Anterior cingulate cortex (tissue), 58 donors: ENCODE results near the gene IQCK.

Source experiments
- DNase-seq, 58 donors: peaks; one replicate each; lab custom pipeline; 2025; lab: John Stamatoyannopoulos, UW

IQCK gene

DNA sequence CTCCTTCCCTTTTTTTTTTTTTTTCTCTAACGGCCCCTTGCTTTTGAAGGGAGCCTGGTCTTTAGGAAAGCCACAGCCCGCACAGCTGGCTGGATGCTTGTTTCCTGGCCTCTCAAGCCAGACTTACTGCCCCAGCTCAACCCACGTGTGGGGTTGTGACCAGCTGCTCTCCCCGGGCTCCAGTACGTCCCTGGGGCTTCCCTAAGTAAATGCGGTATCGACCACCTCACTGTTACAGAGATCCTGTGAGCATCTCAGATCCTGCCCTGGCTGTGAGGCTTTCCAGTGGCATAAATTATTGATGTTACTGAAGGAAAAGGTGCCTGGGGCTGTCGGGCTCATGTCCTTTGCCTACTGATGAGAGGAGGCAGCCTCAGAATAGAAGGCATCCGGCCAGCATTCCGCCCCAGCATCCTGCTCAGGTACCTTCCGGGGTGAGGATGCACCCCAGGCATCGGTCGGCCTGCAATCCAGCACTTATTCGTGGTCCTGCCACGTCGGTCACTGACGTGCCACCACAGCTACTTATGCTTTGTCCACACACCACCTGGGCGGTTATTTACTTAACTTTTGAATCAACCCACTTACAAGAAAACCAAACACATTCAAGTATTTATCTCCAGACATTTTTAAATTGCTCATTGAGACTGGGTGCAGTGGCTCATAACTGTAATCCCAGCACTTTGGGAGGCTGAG, 156.9 kb downstream of the IQCK start:
- DNase-seq = peak in 3 of 58 donors; percentile 12 to 38 (median 19)

DNA sequence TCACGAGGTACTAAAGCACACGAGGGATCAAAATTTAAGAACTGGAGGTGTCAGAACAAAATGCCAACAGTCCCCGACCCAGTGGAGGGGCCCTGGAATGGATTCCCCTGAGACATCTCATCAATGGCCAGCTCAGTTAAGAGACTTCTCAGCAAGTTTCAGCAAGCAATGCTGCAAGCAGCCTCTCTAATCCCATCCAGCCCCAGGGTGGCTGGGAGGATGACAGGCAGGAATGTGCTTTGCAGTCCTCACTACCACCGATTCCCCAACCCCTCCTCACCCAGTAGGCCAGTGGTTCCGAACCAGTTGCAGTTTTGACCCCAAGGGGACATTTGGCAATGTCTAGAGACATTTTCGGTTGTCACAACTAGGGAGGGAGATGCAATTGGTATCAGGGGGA, 157.8 kb downstream of the IQCK start:
- no peak for DNase-seq

- peak in 9 of 58 donors; percentile 22 to 35 (median 30) for DNase-seq
These were observed 158.5 kb downstream of the IQCK start for GRCh38 chr16:19876501-19877059.

GRCh38 chr16:19878757-19879156, 160.7 kb downstream of the IQCK start:
- DNase-seq = peak in 12 of 58 donors; percentile 31 to 70 (median 62)

DNA sequence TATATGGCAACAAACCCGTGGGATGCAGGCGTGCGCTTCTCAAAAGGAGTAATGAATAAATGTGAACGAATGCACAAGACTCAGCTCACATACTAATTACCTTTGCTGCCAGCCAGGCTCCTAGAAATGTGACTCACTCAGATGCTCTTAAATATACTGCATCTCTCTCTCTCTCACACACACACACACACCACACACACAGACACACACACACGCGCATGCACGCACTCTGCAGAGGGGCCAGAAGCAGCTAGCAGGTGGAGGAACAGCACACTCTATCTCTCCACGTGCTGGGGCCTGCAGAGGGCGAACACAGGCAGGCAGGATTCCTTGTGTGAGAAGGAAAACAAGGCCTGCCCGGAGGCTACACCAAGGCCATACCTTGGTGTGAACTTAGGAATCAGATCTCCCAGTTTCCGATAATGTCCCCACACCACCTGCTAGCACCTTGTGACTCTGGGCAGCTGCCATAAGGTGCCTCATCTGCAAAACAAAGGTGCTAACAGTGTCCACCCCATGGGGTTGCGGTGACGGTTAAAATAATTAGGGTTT, 161.2 kb downstream of the IQCK start:
- DNase-seq = peak in 38 of 58 donors; percentile 18 to 85 (median 53)

- DNase-seq = no peak
These were observed 163.0 kb downstream of the IQCK start for GRCh38 chr16:19881028-19881427.

- DNase-seq = peak in 1 of 58 donors; percentile 43
These were observed 163.7 kb downstream of the IQCK start for GRCh38 chr16:19881783-19882182.

- DNase-seq = peak in 44 of 58 donors; percentile 14 to 81 (median 51)
These were observed 164.1 kb downstream of the IQCK start for GRCh38 chr16:19882186-19882585.

- DNase-seq = peak in 26 of 58 donors; percentile 20 to 69 (median 52)
These were observed 164.6 kb downstream of the IQCK start for GRCh38 chr16:19882646-19883045.

DNA sequence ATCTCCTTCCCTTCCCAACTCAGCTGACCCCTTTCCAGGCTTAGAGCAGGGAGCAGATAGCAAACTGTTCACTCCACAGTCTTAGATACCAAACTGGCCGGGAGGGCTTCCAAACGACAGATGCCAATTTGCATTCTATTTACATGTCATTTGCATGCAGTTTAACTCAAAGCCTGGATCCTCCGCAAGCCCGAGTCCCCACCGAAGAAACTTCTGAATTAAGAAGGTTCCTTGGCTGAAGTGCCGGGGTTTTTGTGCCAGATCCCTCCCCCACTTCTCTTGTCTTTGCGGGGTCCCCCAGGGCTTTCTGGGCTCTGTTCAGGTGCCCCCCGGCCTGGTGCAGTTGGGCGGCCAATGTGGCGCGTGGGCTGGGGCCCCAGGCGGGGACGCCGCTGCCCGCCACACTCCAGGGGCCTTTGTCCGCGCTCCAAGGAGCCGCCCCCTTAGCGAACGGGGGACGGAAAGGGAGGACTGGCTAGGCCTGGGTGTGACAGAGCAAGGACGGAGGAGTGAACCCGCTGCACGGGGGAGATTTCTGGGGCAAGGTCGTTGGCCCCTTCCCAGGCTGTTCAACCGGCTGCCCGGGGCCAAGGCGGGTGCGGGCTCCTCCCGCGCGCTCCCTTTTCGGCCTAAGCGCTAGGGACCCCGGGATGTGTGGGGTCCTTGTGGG, 165.4 kb downstream of the IQCK start:
- peak; percentile 37 to 94 (median 80) for DNase-seq

DNA sequence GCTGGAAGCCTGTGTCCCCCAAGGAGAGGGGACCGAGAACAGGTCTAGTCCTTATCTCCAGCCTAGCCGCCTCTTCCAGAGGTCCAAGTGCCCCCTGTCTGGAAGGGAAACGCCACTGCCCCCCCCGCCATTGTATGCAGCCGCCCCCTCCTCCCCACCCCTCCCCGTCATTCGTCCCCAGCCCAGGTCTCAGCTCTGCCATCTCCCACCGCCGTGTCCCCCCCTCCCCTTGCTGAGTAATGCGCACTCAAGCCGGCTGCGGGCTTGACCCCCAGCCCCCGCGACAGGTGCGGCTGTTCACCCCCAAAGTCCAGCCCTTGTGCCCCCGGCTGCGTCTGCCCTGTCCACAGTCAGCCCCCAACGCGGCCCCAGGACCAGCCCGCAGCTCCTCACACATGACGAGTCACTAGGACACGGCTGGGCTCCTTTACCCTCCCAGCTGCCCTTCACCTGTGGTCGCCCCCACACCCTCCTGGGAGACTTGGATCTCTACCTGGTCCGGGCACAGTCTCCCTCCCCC, 166.0 kb downstream of the IQCK start:
- peak in 13 of 58 donors; percentile 25 to 71 (median 44) for DNase-seq

DNA sequence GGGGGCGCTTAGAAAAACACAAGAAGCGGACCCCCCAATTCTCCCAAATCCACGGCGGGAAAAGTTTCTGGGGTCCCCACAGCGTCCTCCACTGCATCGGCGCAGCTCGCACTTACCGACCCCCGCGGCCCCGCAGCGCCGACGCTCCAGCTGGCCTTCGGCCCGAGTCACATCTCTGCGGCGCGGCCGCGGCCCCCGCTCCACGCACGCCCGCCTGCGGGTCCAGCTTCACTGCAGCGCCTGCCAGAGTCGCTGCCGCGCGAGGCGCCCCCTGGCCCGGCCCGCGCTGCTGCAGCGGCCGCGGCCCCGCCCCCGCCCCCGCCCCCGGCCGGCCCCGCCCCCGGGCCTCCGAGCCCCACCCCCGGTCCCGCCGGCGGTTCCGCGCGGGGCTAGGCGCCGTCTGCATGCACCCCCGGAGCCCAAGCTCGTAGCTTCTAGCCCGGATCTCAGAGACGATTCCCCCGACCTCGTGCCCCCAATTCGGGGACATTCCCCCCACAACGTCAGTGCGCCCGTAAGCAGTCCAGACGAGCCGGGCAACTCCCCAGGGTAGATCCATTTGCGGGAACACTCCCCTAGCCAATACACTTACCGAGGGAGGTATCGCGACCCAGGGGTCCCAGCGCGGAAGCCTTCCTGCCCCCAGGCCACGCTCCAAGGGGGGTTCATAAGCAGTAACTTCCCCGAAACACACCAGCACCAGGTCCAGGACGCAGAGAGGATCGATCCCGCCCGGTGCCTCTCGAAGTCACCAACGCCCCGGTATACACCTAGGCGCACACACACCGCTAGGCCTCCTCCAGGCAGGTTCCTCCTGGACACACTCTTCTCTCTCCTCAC, 166.8 kb downstream of the IQCK start, which contains the start of gene GPRC5B:
Gene GPRC5B (minus strand): TSS at position 238 of the 840 bp plus-strand sequence. CDS start 12,003 bp downstream, outside the sequence.
- peak in 50 of 58 donors; percentile 24 to 76 (median 62) for DNase-seq

GRCh38 chr16:19885451-19886072, 167.5 kb downstream of the IQCK start:
- DNase-seq = peak in 18 of 58 donors; percentile 34 to 71 (median 54)

DNA sequence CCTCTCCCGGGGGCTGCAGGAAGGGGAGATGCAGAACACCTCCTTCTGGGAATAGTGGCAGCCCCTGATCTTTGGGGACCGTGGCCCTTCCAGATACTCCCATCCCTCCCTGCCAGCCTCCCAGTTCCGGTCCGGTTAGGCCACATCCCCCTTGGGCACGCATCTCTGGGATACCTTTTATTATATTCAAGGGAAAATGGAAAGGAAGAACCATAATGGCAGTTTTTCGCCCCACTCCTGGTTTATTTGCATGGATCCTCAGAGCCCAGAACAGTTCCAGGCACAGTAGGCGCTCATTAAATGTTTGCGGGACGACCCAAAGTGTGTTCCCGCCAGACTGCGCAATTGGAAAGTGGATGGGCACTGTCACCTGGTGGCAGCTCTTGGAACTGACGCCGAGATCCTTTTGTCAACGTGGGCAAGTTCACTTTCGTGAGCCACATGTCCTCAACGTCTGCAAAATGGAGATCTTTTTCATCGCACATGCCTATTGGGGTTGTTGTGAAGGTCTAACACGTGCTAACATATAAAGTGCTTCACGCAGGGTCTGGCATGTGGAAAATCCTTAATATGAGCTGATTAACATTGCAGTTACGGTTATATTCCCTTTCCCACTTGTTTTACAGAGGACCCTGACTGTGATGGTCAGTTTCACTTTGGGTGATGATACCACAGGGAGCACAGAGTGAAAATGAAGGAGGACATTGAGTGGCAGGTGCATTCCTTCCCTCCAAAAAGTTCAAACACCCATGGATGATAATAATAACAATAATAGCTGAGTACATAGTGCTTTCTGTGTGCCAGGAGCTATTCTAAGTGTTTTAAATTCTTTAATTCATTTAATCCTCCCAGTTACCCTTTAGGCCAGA, 168.2 kb downstream of the IQCK start:
- DNase-seq = peak in 56 of 58 donors; percentile 11 to 85 (median 66)

GRCh38 chr16:19888834-19889233, 170.8 kb downstream of the IQCK start:
- no peak for DNase-seq

DNA sequence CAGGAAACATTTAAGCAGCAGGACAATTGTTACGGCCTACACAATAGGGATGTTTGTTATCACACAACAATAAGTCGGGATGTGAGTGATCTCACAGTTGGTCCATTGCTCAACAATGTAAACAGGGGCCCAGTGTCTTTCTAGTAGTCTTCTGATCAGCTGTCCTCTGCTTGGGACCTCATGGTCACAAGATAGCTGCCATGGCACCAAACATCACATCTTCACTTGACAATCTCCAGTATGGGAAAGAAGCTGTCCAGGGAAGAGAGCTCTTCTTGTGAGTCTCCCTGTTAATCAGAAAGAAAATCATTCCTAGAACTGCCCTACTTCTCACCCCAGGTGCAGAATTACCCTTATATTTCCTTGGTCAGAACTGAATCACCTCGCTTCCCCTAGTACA, 172.8 kb downstream of the IQCK start:
- DNase-seq = no peak

DNA sequence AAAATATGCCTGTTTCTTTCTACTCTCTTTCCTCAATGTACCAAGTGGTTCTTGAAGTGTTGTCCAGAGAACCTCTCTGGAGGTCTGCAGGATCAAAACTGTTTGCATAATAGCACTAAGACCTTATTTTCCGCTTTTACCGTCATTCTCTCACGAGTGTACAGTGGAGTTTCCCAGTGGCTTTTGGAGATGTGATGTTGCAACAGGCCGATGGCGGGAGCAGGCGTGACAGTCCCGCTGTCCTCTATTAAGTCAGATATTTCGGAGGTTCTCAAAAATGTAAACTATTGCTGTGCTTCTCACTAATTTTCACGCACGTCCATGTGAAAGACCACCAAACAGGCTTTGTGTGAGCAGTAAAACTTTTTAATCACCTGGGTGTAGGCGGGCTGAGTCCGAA, 174.8 kb downstream of the IQCK start:
- no peak for DNase-seq

- no peak for DNase-seq
These were observed 176.5 kb downstream of the IQCK start for GRCh38 chr16:19894586-19894985.
